ENCODE measurements around the gene KCNB1.

Gene KCNB1

DNA sequence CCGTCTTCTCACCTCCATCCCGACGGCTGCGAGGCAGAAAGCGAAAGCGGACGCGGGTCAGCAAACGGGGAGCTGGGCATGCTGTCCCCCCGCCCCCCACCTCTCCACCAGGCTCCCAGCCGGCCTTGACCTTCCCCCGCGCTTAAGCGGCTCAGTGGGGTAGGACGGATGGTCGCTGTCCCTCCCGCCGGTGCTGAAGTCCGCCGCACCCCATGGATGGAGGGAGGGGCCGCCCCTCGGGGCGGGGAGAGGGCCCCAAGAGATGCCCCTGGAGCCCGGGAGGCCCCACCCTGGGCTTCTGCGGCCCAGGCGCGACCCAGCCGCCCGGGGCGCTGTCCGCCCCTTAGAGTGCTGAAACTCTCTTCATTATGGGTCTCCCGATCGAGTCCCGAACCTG, at the start of gene KCNB1:
Gene KCNB1, minus strand, starts transcription at position 48 of the 397 bp plus-strand sequence. CDS start 188 bp downstream, outside the sequence.
- TF ChIP-seq EZH2phosphoT487 (IDR thresholded peaks at IDR 0.05; ENCODE audit: low read depth): no peak
- TF ChIP-seq, protein P1, sequence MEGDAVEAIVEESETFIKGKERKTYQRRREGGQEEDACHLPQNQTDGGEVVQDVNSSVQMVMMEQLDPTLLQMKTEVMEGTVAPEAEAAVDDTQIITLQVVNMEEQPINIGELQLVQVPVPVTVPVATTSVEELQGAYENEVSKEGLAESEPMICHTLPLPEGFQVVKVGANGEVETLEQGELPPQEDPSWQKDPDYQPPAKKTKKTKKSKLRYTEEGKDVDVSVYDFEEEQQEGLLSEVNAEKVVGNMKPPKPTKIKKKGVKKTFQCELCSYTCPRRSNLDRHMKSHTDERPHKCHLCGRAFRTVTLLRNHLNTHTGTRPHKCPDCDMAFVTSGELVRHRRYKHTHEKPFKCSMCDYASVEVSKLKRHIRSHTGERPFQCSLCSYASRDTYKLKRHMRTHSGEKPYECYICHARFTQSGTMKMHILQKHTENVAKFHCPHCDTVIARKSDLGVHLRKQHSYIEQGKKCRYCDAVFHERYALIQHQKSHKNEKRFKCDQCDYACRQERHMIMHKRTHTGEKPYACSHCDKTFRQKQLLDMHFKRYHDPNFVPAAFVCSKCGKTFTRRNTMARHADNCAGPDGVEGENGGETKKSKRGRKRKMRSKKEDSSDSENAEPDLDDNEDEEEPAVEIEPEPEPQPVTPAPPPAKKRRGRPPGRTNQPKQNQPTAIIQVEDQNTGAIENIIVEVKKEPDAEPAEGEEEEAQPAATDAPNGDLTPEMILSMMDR (IDR thresholded peaks at IDR 0.05; ENCODE audit: low read depth, low read length): no peak
- Histone ChIP-seq H3K4me2 (ENCODE audit: low read length) (no peak within 1 kb of the TSS), H3K36me3 (replicated peaks; ENCODE audit: low read depth, low read length) (no peaks in the 10 kb centered on the region), H2AFZ (ENCODE audit: low read depth, low read length) (no peak within 1 kb of the TSS), H3K27me3 (ENCODE audit: low read depth, low read length) (peaks cover 31% of the 10 kb centered on the region), H3K79me2 (ENCODE audit: low read length) (no peaks in the 10 kb centered on the region), H3K27ac (ENCODE audit: low read length) (no peak within 1 kb of the TSS), H3K4me1 (ENCODE audit: low read length) (no peaks in the 10 kb centered on the region), H3K9me3 (ENCODE audit: insufficient read depth, low read length) (no peaks in the 10 kb centered on the region), H4K20me1 (ENCODE audit: insufficient read depth, low read length) (no peaks in the 10 kb centered on the region), H3K9ac (ENCODE audit: low read length) (no peak within 1 kb of the TSS), H3K4me3 (ENCODE audit: low read length) (no peak within 1 kb of the TSS)

DNA sequence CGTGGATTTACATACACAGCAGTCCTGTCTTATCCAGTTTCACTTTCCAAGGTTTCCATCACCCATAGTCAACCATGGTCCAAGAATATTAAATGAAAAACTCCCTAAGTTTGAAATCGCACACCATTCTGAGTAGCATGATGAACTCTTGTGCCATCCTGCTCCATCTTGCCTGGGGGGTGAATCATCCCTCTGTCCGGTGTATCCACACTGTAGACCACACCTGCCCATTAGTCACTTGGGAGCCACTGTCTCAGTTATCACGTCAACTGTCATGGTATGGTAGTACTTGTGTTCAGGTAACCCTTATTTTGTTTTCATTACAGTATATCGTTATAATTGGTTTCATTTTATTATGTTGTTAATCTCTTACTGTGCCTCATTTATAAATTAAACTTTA, 47.0 kb upstream of the KCNB1 start:
- Histone ChIP-seq H3K9me3 (ENCODE audit: insufficient read depth, low read length) (0 out of 2 replicates have a peak, but pooled peaks cover 5% of the 10 kb centered on the region), H3K9ac (ENCODE audit: low read length) (no peak overlapping the region), H3K27ac (ENCODE audit: low read length) (no peak overlapping the region), H2AFZ (ENCODE audit: low read depth, low read length) (no peak overlapping the region), H3K4me2 (ENCODE audit: low read length) (no peak overlapping the region), H3K79me2 (ENCODE audit: low read length) (no peaks in the 10 kb centered on the region), H3K27me3 (ENCODE audit: low read depth, low read length) (peaks cover 27% of the 10 kb centered on the region), H4K20me1 (ENCODE audit: insufficient read depth, low read length) (no peaks in the 10 kb centered on the region), H3K4me1 (ENCODE audit: low read length) (peaks cover 9% of the 10 kb centered on the region), H3K36me3 (replicated peaks; ENCODE audit: low read depth, low read length) (no peaks in the 10 kb centered on the region), H3K4me3 (ENCODE audit: low read length) (no peak overlapping the region)
- TF ChIP-seq, protein P1 (IDR thresholded peaks at IDR 0.05; ENCODE audit: low read depth, low read length): no peak
- TF ChIP-seq EZH2phosphoT487 (IDR thresholded peaks at IDR 0.05; ENCODE audit: low read depth): no peak

DNA sequence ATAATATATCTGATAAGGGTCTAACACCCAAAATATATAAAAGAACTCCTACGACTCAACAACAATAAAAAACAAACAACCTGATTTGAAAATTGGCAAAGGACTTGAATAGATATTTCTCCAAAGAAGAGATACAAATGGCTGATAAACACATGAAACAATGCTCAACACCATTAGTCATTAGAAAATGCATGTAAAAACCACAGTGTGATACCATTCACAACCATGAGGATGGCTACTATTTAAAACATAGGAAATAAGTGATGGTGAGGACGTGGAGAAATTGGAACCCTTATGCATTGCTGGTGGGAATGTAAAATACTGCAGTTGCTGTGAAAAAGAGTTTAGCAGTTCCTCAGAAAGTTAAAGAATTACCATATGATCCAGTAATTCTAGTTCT, 44.1 kb upstream of the KCNB1 start:
- Histone ChIP-seq H3K27ac (ENCODE audit: low read length) (no peak overlapping the region), H3K4me3 (ENCODE audit: low read length) (no peak overlapping the region), H3K27me3 (ENCODE audit: low read depth, low read length) (peaks cover 19% of the 10 kb centered on the region), H3K36me3 (replicated peaks; ENCODE audit: low read depth, low read length) (no peaks in the 10 kb centered on the region), H2AFZ (ENCODE audit: low read depth, low read length) (no peak overlapping the region), H3K9me3 (ENCODE audit: insufficient read depth, low read length) (0 out of 2 replicates have a peak, but pooled peaks cover 5% of the 10 kb centered on the region), H3K9ac (ENCODE audit: low read length) (no peak overlapping the region), H3K79me2 (ENCODE audit: low read length) (no peaks in the 10 kb centered on the region), H4K20me1 (ENCODE audit: insufficient read depth, low read length) (no peaks in the 10 kb centered on the region), H3K4me1 (ENCODE audit: low read length) (peaks cover 7% of the 10 kb centered on the region), H3K4me2 (ENCODE audit: low read length) (no peak overlapping the region; the same call in 1 of the 2 replicates)
- no peak for TF ChIP-seq EZH2phosphoT487 (IDR thresholded peaks at IDR 0.05; ENCODE audit: low read depth)
- TF ChIP-seq, protein P1 (IDR thresholded peaks at IDR 0.05; ENCODE audit: low read depth, low read length): no peak

DNA sequence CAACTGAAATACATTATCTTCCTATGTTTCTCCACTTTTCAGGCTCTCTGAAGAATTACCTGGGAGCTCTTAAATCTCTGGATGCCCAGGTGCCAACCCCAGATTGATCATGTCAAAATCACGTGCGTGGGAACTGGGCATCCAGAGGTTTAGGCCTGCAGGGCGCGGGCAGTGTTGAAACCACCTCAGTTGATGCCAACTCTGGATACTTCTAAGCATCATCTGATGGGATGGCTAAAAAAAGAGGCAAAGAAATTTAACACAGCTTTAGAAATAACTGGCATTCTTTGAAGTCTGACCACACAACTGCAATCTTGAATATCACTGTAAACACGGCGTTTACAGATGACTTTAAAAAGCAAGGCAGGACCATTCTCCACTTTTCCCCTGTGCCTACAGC, 43.6 kb upstream of the KCNB1 start:
- H3K27me3 ChIP-seq (ENCODE audit: low read depth, low read length): peaks cover 24% of the 10 kb centered on the region
- 0 out of 2 replicates have a peak, but pooled peaks cover 5% of the 10 kb centered on the region for H3K9me3 ChIP-seq (ENCODE audit: insufficient read depth, low read length)
- no peak overlapping the region for H3K27ac ChIP-seq (ENCODE audit: low read length)
- no peak overlapping the region for H2AFZ ChIP-seq (ENCODE audit: low read depth, low read length)
- no peak overlapping the region for H3K9ac ChIP-seq (ENCODE audit: low read length)
- H3K4me1 ChIP-seq (ENCODE audit: low read length): peaks cover 7% of the 10 kb centered on the region
- no peaks in the 10 kb centered on the region for H3K36me3 ChIP-seq (replicated peaks; ENCODE audit: low read depth, low read length)
- H4K20me1 ChIP-seq (ENCODE audit: insufficient read depth, low read length): no peaks in the 10 kb centered on the region
- H3K79me2 ChIP-seq (ENCODE audit: low read length): no peaks in the 10 kb centered on the region
- H3K4me2 ChIP-seq (ENCODE audit: low read length): no peak overlapping the region
- no peak for TF ChIP-seq EZH2phosphoT487 (IDR thresholded peaks at IDR 0.05; ENCODE audit: low read depth)
- TF ChIP-seq, protein P1 (IDR thresholded peaks at IDR 0.05; ENCODE audit: low read depth, low read length): no peak
- no peak overlapping the region for H3K4me3 ChIP-seq (ENCODE audit: low read length)

All from OCI-LY3 (cell line).